GM18508 (cell line): ENCODE data around the gene RPRD1B.
"Not testable (repeated sequence)": the region's sequence is repeated elsewhere in the genome, so short reads cannot be mapped to it uniquely, and the experiment has no call there.

ENCODE experiments used
- ATAC-seq: cut with Tn5 transposase; IDR thresholded peaks from one replicate; pipeline ENCODE4 v1.9.1; 2021; ENCODE audit warnings: moderate number of reproducible peaks; ENCODE audit not compliant: insufficient read depth, unreplicated experiment

Gene RPRD1B

GRCh38 chr20:38001173-38001875 lies 32.2 kb upstream of the RPRD1B start:
- no peak for ATAC-seq

GRCh38 chr20:38001981-38002380 lies 31.6 kb upstream of the RPRD1B start:
- no peak for ATAC-seq

DNA sequence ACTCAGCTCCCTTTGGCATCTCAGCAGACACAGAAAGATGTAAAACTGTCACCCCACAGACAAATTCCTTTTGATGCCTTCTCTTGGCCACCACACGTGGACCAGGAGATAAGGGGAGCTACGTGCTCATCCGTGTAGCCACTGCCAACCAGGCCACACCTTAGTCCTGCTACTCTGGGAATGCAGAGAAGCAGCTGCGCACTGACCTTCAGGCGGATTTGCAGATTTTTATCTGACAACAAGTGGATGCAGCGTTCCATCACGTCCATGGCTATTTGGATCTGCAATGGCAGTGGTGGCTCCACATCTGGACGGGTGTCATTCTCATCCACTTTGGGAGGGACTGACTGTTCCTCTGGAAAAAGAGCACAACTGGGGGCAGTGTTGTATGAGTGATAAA lies 31.1 kb upstream of the RPRD1B start:
- ATAC-seq: no peak

- ATAC-seq: no peak
Observed at GRCh38 chr20:38004416-38004815, 29.1 kb upstream of the RPRD1B start.

DNA sequence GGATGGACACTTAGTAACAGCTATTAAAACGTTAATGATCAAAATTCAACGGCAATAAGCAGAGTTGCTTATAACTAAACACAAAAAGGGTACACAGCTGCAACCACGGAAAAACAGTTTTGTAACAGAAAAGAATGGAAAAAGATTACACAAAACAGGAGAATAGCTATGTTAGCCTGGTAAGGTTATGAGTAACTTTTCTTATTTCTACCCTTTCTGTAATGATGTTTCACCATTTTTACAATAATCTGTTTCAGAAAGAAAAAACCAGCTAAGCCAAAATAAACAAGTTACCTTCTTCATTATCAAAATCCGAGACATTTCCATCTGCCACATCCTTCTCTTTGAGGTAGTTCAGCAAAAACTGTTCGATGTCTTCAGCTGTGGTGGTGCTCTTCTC lies 27.6 kb upstream of the RPRD1B start:
- ATAC-seq: no peak

DNA sequence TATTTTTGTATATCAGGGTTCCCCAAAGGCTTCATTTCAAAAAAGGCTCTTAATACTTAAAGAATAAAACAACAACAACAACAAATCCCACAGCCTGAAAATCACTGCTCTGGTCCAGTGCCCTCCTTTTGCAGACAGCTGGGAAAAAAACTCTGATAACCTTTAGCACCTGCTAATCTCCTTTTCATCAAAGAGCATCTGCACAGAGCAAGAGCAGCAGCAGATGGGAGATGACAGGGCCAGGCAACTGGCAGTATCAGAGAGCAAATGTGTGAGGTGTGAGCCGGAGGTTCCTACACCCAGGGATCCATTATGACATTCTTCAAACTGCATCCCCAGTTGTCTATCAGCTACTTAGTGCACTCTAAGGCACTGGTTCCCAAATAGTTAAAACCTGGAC lies 26.0 kb upstream of the RPRD1B start:
- no peak for ATAC-seq

DNA sequence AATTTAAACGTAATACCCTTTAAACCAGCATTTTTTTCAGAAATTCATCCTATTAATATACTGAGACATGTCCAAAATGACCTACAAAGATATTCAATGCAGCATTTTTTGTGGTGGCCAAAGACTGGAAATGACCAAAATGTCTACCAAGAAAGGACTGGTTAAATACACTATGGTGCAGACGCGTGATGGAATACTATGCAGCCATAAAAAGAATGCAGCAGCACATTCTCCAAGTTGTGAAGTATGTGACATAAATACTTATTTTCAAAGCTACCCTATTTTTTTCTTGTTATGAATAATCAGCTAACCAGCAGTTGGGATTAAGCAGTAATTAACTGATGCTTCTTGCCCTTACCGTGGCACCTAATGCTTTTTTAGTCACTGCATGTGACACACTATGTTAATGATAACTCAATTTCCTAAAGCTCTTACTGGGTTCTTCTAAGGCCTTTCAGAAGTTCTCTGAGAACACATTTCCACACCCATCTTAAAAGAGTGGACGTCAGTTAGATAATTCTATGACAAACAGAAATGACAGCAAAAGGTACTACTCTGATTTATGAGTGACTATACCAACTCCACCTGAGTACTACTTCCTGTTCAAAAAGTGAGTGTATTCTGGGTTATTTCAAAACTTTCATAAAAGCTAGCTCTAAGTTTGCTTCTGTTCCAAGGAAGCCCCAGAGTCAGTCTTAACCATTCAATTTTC lies 25.2 kb upstream of the RPRD1B start:
- no peak for ATAC-seq

DNA sequence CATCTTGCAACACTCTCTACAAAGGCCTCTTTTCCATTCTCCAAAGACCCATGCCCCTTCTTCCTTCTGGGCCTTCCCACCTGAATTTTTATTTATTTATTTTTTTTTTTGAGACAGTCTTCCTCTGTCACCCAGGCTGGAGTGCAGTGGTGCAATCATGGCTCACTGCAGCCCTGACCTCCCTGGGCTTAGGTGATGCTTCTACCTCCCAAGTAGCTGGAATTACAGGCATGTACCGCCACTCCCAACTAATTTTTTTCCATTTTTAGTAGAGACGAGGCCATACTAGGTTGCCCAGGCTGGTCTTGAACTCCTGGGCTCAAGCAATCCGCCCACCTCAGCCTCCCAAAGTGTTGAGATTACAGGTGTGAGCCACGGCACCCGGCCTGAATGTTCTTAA lies 24.1 kb upstream of the RPRD1B start:
- ATAC-seq: not testable (repeated sequence)

- no peak for ATAC-seq
Observed at GRCh38 chr20:38011696-38012095, 21.9 kb upstream of the RPRD1B start.

- no peak for ATAC-seq
Observed at GRCh38 chr20:38012332-38012731, 21.2 kb upstream of the RPRD1B start.

DNA sequence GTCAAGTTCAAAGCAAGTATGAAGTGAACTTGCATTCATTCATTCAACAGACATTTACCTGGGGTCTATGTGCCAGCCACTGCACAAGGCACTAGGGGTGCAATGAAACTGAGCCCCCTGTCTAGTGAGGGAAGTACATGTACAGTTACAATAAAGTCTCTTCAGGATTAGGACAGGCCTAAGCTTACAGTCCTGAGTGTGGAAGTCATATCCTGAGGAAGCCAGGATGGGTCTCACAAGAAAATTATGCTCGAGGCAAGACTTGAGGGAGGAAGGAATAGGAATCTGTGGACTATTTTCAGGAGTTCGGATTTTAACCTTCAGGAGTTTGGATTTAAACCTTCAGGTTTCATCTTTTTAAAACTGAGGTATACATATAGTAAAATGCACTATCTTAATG lies 19.7 kb upstream of the RPRD1B start:
- ATAC-seq: no peak

GRCh38 chr20:38017959-38018358 lies 15.6 kb upstream of the RPRD1B start:
- ATAC-seq: no peak

DNA sequence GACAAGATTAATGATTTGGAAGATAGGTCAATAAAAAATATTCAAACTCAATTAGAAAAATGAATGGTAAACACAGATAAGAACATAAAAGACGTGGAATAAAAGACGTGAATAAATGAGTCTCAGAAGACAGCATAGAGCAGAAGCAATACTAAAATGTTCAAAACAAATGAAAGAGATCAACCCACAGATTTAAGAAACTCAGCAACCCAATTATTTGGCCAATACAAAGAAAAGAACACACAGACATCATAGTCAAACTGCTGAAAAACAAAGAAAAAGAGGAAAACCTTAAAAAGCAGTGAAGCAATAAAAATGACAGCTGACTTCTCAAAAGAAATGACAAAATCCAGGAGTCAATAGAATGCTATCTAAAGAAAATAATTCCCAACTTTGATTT lies 15.2 kb upstream of the RPRD1B start:
- no peak for ATAC-seq

- ATAC-seq: no peak
Observed at GRCh38 chr20:38021087-38021772, 12.3 kb upstream of the RPRD1B start.

GRCh38 chr20:38023181-38024001 lies 10.2 kb upstream of the RPRD1B start:
- ATAC-seq: no peak

DNA sequence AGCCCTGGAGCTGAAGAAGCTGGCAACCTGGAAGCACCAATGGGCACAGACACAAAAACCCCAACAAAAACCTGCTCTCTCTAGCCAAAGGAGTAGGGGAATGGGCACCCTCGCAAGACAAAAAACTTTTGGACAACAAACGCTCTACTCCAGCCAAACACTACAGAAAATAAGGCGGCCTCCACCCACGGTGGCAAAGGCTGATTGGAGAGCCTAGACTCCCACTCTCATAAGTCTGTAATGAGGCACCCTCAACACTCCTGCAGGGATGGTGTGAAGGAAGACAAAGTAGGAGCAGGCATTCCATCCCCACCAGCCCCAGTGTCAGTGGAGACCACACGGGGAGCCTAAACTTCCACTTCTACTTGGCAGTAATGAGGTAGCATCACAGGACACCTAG lies 9.1 kb upstream of the RPRD1B start:
- ATAC-seq: no peak

GRCh38 chr20:38029453-38029852 lies 4.1 kb upstream of the RPRD1B start:
- no peak for ATAC-seq

GRCh38 chr20:38031957-38032356 lies 1.6 kb upstream of the RPRD1B start:
- ATAC-seq: no peak

DNA sequence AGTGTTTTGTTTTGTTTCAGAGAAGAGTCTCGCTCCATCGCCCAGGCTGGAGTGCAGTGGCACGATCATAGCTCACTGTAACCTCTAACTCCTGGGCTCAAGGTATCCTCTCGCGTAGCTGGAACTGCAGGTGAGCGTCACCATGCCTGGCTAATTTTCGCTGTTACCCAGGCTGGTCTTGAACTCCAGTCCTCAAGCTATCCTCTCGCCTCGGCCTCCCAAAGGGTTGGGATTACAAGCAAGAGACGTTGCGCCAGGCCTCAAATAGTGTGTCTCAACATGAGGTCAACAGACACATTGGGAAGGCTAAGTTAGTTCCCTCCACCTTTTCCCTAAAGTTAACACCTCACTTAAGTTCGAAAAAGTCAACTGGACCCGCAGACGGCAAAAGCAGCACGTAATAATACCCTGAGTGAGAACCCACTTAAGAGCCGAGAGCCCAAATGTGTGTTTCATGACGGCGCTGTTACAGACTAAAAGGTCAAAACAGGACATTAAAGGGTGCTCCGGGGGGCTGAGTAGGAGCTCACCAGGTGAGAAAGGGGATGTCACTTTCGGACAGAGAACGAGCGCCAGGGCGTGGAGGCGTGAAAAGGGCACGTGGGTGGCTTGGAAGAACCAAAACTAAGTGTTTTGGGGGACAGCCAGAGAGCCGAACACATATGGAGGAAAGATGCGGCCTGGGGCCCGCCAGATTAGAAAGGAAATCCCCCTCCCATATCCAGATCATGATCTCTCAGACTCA lies 789 bp upstream of the RPRD1B start:
- ATAC-seq: no peak

GRCh38 chr20:38034108-38034649 lies 633 bp downstream of the RPRD1B start:
- no peak for ATAC-seq
